T-cell (primary cell): ENCODE measurements around the gene AP1S1. TPM values are rescaled to one million over a fixed set of nuclear protein-coding genes. Genes with fewer than 3 reads are reported as not detected.
"Not testable (repeated sequence)": the region's sequence is repeated elsewhere in the genome, so short reads cannot be mapped to it uniquely, and the experiment has no call there.

Experiments used
- ATAC-seq, 4 experiments: fragments of 200-7000 bp in 3 of 4; fragments of 150-1000 bp in 1 of 4; cut with Tn5 transposase; replicated peaks in 1 of 4; 1 replicate in 3 of 4; 2 replicates in 1 of 4; pipeline ENCODE4 v1.10.0; 2021; ENCODE audit warnings: moderate library complexity in 3 of 4, mild to moderate bottlenecking in 2 of 4, moderate number of reproducible peaks in 1 of 4
- CTCF ChIA-PET, 2 donors: fragments of 300-600 bp; sonication (Branson Sonifier 250); formaldehyde crosslinking; loops; one replicate each; lab custom pipeline; 2022; ENCODE audit warnings: antibody characterized with exemption in 2 of 2; lab: Charles Lee
- POLR2A ChIA-PET, 2 donors: fragments of 300-600 bp; sonication (Branson Sonifier 250); formaldehyde crosslinking; loops; one replicate each; lab custom pipeline; 2022; ENCODE audit warnings: antibody characterized with exemption in 2 of 2; lab: Charles Lee
- DNase-seq, 35 experiments: peaks; one replicate each; pipeline versions ENCODE4 v3.0.0 to v3.0.0-alpha.2; 2013 to 2023
- H3K27ac ChIP-seq: one replicate; pipeline ENCODE4 v1.5.1; 2013; ENCODE audit warnings: low read length
- H3K27me3 ChIP-seq, 2 experiments: replicated peaks in 1 of 2; 1 replicate in 1 of 2; 2 replicates in 1 of 2; pipeline versions ENCODE4 v1.6.1 to v1.7.0; 2013; ENCODE audit warnings: low read length in 1 of 2, mixed read lengths in 1 of 2; ENCODE audit not compliant: control insufficient read depth in 2 of 2, insufficient read depth in 2 of 2; ENCODE audit errors: extremely low read depth in 1 of 2
- H3K36me3 ChIP-seq, 2 donors: 1 replicate in 1 of 2; 2 replicates in 1 of 2; pipeline versions ENCODE4 v1.6.1 to v1.7.0; 2013; ENCODE audit warnings: low read length in 1 of 2; ENCODE audit not compliant: control insufficient read depth in 2 of 2, insufficient read depth in 1 of 2; ENCODE audit errors: extremely low read depth in 1 of 2
- H3K4me1 ChIP-seq, 2 experiments: 1 replicate in 1 of 2; 2 replicates in 1 of 2; pipeline versions ENCODE4 v1.6.1 to v1.7.0; 2013; ENCODE audit warnings: low read length in 2 of 2, mixed read lengths in 1 of 2; ENCODE audit not compliant: insufficient read depth in 2 of 2, control insufficient read depth in 1 of 2; ENCODE audit errors: extremely low read depth in 1 of 2
- H3K4me3 ChIP-seq, 2 donors: 1 replicate in 1 of 2; 2 replicates in 1 of 2; pipeline versions ENCODE4 v1.5.1 to v1.7.0; 2013; ENCODE audit warnings: mild to moderate bottlenecking in 2 of 2, low read length in 1 of 2, moderate library complexity in 1 of 2; ENCODE audit not compliant: control insufficient read depth in 1 of 2; ENCODE audit errors: extremely low read depth in 1 of 2
- H3K9me3 ChIP-seq: 2 replicates; pipeline ENCODE4 v1.7.0; 2013
- H3K27ac Mint-ChIP-seq, 2 donors: one replicate each; pipeline ENCODE4 v1.8.0; 2020 to 2021; ENCODE audit warnings: mild to moderate bottlenecking in 2 of 2, mixed read lengths in 2 of 2
- H3K27me3 Mint-ChIP-seq, 2 donors: one replicate each; pipeline ENCODE4 v1.8.0; 2021 to 2022; ENCODE audit warnings: mixed read lengths in 2 of 2
- H3K36me3 Mint-ChIP-seq: one replicate; pipeline ENCODE4 v1.8.0; 2021; ENCODE audit warnings: mixed read lengths
- H3K4me1 Mint-ChIP-seq, 3 donors: one replicate each; pipeline ENCODE4 v1.8.0; 2020 to 2022; ENCODE audit warnings: mixed read lengths in 3 of 3, mild to moderate bottlenecking in 1 of 3
- H3K4me3 Mint-ChIP-seq, 3 donors: one replicate each; pipeline ENCODE4 v1.8.0; 2020 to 2022; ENCODE audit warnings: mild to moderate bottlenecking in 3 of 3, mixed read lengths in 3 of 3, moderate library complexity in 3 of 3
- H3K9me3 Mint-ChIP-seq, 3 donors: one replicate each; pipeline ENCODE4 v1.8.0; 2020 to 2022; ENCODE audit warnings: mixed read lengths in 3 of 3
- WGBS: methylation state at CpG from one replicate; pipeline ENCODE4 v1.1.5; 2013; ENCODE audit warnings: missing lambda C conversion rate; ENCODE audit not compliant: insufficient coverage; 5-methylcytosine and 5-hydroxymethylcytosine counted together
- total RNA-seq, 35 experiments: library from RNA in 6 of 35; stranded (reverse) in 6 of 35; fragments of 120-200 nt in 1 of 35; gene quantifications; one replicate each; pipeline versions ENCODE4 v1.2.1 to v1.2.4 and lab custom pipeline; 2013 to 2026

Gene AP1S1
- total RNA-seq, 5 donors from 2014 or later (not counting 1 experiment from before 2014, with no cell fraction given): 8.1 to 16.7 (median 14.4) TPM

- Histone ChIP-seq H3K36me3 (no peaks in the 10 kb centered on the region), H3K4me3 (no peak overlapping the region), H3K27me3 (peaks cover 0 to 30% of the 10 kb centered on the region in 2 experiments), H3K9me3 (no peaks in the 10 kb centered on the region), H3K4me1 (no peaks in the 10 kb centered on the region), H3K27ac (no peak overlapping the region)
- no peaks in the 10 kb centered on the region for H3K36me3 Mint-ChIP-seq
- H3K4me1 Mint-ChIP-seq: no peaks in the 10 kb centered on the region
- ChIA-PET POLR2A (no interaction called here), CTCF (no interaction called here)
- H3K9me3 Mint-ChIP-seq: no peaks in the 10 kb centered on the region
- peaks cover 14 to 19% of the 10 kb centered on the region in 2 donors for H3K27me3 Mint-ChIP-seq
- WGBS: 70% methylated on average over 4 of the region's 6 CpGs
- no peak overlapping the region for H3K4me3 Mint-ChIP-seq
- ATAC-seq (no peak), DNase-seq (no peak)
- H3K27ac Mint-ChIP-seq: no peak overlapping the region
Observed at GRCh38 chr7:101109368-101109767, 44.9 kb upstream of the AP1S1 start.

GRCh38 chr7:101111261-101111660 lies 43.0 kb upstream of the AP1S1 start:
- no peak for ATAC-seq
- POLR2A ChIA-PET: no interaction called here
- Histone ChIP-seq H3K4me1 (no peaks in the 10 kb centered on the region), H3K4me3 (no peak overlapping the region), H3K9me3 (no peaks in the 10 kb centered on the region), H3K27me3 (peaks cover 0 to 29% of the 10 kb centered on the region in 2 experiments), H3K36me3 (no peaks in the 10 kb centered on the region), H3K27ac (no peak overlapping the region)
- Mint-ChIP-seq H3K9me3 (no peaks in the 10 kb centered on the region), H3K36me3 (no peaks in the 10 kb centered on the region), H3K4me3 (no peak overlapping the region), H3K27ac (no peak overlapping the region), H3K4me1 (no peaks in the 10 kb centered on the region), H3K27me3 (peaks cover 6 to 11% of the 10 kb centered on the region in 2 donors)
- WGBS: 100% methylated on average over 1 of the region's 5 CpGs
- CTCF ChIA-PET: no interaction called here
- no peak for DNase-seq

DNA sequence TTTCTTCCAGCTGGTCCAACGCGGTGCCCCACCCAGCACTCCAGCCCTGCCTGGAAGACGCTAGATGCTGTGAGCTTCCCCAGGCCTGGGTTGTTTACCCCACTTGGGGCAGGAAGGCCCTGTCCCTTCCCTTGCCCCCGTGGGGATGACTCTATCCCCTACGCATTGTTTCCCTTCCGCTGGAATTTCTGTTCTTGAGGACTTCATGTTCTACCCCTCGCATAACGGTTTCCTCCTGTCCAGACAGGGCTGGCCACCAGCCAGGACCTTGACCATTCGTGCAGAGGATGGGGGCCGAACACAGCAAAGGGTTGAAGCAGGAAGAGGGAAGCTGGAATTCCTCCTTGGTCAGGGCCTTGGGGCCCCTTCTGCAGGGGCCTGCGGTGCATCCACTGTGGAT lies 42.0 kb upstream of the AP1S1 start:
- Mint-ChIP-seq H3K36me3 (no peaks in the 10 kb centered on the region), H3K27ac (no peak overlapping the region), H3K9me3 (no peaks in the 10 kb centered on the region), H3K4me3 (no peak overlapping the region), H3K4me1 (no peaks in the 10 kb centered on the region), H3K27me3 (peaks cover 4 to 13% of the 10 kb centered on the region in 2 donors)
- ChIA-PET CTCF (no interaction called here), POLR2A (interaction anchor here in 1 of 2 donors (0.6 kb wide), 1 partner anchor 1029 kb away, joined by 8 read pairs; no protein-coding TSS in a partner anchor)
- peaks cover 0 to 34% of the 10 kb centered on the region in 2 experiments for H3K27me3 ChIP-seq
- H3K9me3 ChIP-seq: no peaks in the 10 kb centered on the region
- no peaks in the 10 kb centered on the region for H3K36me3 ChIP-seq
- H3K4me1 ChIP-seq: no peaks in the 10 kb centered on the region
- ATAC-seq (no peak), DNase-seq (no peak)
- 83% methylated on average over 9 of the region's 11 CpGs for WGBS
- H3K27ac ChIP-seq: no peak overlapping the region
- H3K4me3 ChIP-seq: no peak overlapping the region

- POLR2A ChIA-PET: interaction anchor here (0.6 to 0.7 kb wide), 3 partner anchors 919 to 1569 kb away, joined by 3 to 8 read pairs (median 3); no protein-coding TSS in a partner anchor
- CTCF ChIA-PET: interaction anchor here in 1 of 2 donors (0.7 kb wide), 1 partner anchor 37 kb away, joined by 4 read pairs; no protein-coding TSS in a partner anchor
- DNase-seq, ATAC-seq, H3K36me3 ChIP-seq, H3K9me3 Mint-ChIP-seq, H3K4me3 ChIP-seq, H3K4me1 ChIP-seq, H3K4me1 Mint-ChIP-seq, H3K27ac ChIP-seq, H3K4me3 Mint-ChIP-seq, H3K36me3 Mint-ChIP-seq, H3K27ac Mint-ChIP-seq, H3K9me3 ChIP-seq: not testable (repeated sequence)
- H3K27me3 Mint-ChIP-seq: peaks cover 0 to 12% of the 10 kb centered on the region in 2 donors
- WGBS: 89% methylated on average over 5 of the region's 7 CpGs
- H3K27me3 ChIP-seq: peaks cover 0 to 36% of the 10 kb centered on the region in 2 experiments
Observed at GRCh38 chr7:101113140-101113539, 41.1 kb upstream of the AP1S1 start.

DNA sequence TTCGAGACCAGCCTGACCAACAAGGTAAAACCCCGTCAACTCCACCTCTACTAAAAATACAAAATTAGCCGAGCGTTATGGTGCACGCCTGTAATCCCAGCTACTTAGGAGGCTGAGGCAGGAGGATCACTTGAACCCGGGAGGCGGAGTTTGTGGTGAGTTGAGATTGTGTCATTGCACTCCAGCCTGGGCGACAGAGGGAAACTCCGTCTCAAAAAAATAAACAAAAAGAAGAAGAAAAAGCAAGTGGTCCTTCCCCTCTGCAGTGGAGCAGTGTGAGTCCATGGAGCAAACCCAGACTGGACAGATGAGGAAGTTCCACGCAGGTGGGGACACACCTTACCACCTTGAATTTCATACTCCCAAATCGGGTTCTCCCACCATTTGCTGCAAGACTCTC lies 40.4 kb upstream of the AP1S1 start:
- ChIA-PET POLR2A (interaction anchor here in 1 of 2 donors (0.7 kb wide), 1 partner anchor 918 kb away, joined by 3 read pairs; no protein-coding TSS in a partner anchor), CTCF (no interaction called here)
- no peak overlapping the region for H3K4me3 ChIP-seq
- no peaks in the 10 kb centered on the region for H3K4me1 ChIP-seq
- Mint-ChIP-seq H3K4me3 (no peak overlapping the region), H3K27ac (no peak overlapping the region), H3K4me1 (no peaks in the 10 kb centered on the region), H3K27me3 (peaks cover 0 to 11% of the 10 kb centered on the region in 2 donors), H3K9me3 (no peaks in the 10 kb centered on the region), H3K36me3 (no peaks in the 10 kb centered on the region)
- no peak overlapping the region for H3K27ac ChIP-seq
- H3K9me3 ChIP-seq: no peaks in the 10 kb centered on the region
- no peaks in the 10 kb centered on the region for H3K36me3 ChIP-seq
- ATAC-seq: no peak
- no CpG with 5 or more reads among the region's 11 CpGs for whole genome bisulfite sequencing
- no peak for DNase-seq
- peaks cover 0 to 37% of the 10 kb centered on the region in 2 experiments for H3K27me3 ChIP-seq

- ATAC-seq: no peak
- Mint-ChIP-seq H3K36me3 (no peaks in the 10 kb centered on the region), H3K27ac (no peak overlapping the region), H3K4me1 (no peaks in the 10 kb centered on the region), H3K27me3 (peaks cover 0 to 15% of the 10 kb centered on the region in 2 donors), H3K9me3 (no peaks in the 10 kb centered on the region), H3K4me3 (no peak overlapping the region)
- DNase-seq: no peak
- 58% methylated on average over 2 of the region's 8 CpGs for WGBS
- CTCF ChIA-PET: no interaction called here
- H3K4me3 ChIP-seq: no peak overlapping the region
- no peaks in the 10 kb centered on the region for H3K4me1 ChIP-seq
- H3K27me3 ChIP-seq: peaks cover 0 to 36% of the 10 kb centered on the region in 2 experiments
- H3K9me3 ChIP-seq: no peaks in the 10 kb centered on the region
- H3K36me3 ChIP-seq: no peaks in the 10 kb centered on the region
- POLR2A ChIA-PET: no interaction called here
- no peak overlapping the region for H3K27ac ChIP-seq
Observed at GRCh38 chr7:101114492-101114891, 39.8 kb upstream of the AP1S1 start.
